PC-9 (cell line): ENCODE data around the gene SEC23IP. TPM values are rescaled to one million over a fixed set of nuclear protein-coding genes. Genes with fewer than 3 reads are reported as not detected.
"Not testable (repeated sequence)": the region's sequence is repeated elsewhere in the genome, so short reads cannot be mapped to it uniquely, and the experiment has no call there.

ENCODE experiments used
- BruUV-seq: library from RNA; stranded (reverse); fragments of 400-500 nt; replicated peaks from 2 replicates; lab custom pipeline; 2021; lab: Mats Ljungman, UMichigan
- CTCF ChIA-PET: fragments of 300-600 bp; sonication (Branson Sonifier 250); formaldehyde crosslinking; loops from one replicate; lab custom pipeline; 2022; ENCODE audit warnings: antibody characterized with exemption; lab: Charles Lee
- POLR2A ChIA-PET: fragments of 300-600 bp; sonication (Branson Sonifier 250); formaldehyde crosslinking; loops from one replicate; lab custom pipeline; 2022; ENCODE audit warnings: antibody characterized with exemption; ENCODE audit not compliant: unreplicated experiment; lab: Charles Lee
- DNase-seq, 2 experiments: peaks; one replicate each; pipeline versions ENCODE4 v3.0.0 to v3.0.0-alpha.2; 2015 to 2022; ENCODE audit warnings: mixed read lengths in 1 of 2
- H2AFZ ChIP-seq: fragments of 200-600 bp; sonication (generic); 2 replicates; pipeline ENCODE4 v1.8.1; 2017; ENCODE audit warnings: antibody characterized with exemption
- H3F3A ChIP-seq: fragments of 200-600 bp; sonication (generic); 2 replicates; pipeline ENCODE4 v1.8.1; 2017; ENCODE audit warnings: antibody characterized with exemption, mild to moderate bottlenecking, low read depth; ENCODE audit not compliant: insufficient read depth
- H3K27ac ChIP-seq: fragments of 200-600 bp; sonication (generic); 2 replicates; pipeline ENCODE4 v1.6.1; 2016; ENCODE audit warnings: mixed run types
- H3K27me3 ChIP-seq: fragments of 200-600 bp; sonication (generic); 2 replicates; pipeline ENCODE4 v1.6.1; 2016; ENCODE audit warnings: low read depth, mixed run types; ENCODE audit not compliant: insufficient read depth
- H3K36me3 ChIP-seq: fragments of 200-600 bp; sonication (generic); 2 replicates; pipeline ENCODE4 v1.6.1; 2016; ENCODE audit warnings: low read depth, mixed run types
- H3K4me1 ChIP-seq: fragments of 200-600 bp; sonication (generic); replicated peaks from 2 replicates; pipeline ENCODE4 v1.6.1; 2016; ENCODE audit warnings: mixed run types; ENCODE audit not compliant: insufficient read depth
- H3K4me2 ChIP-seq: fragments of 200-600 bp; sonication (generic); 2 replicates; pipeline ENCODE4 v1.6.1; 2017; ENCODE audit warnings: mixed run types
- H3K4me3 ChIP-seq: fragments of 200-600 bp; sonication (generic); 2 replicates; pipeline ENCODE4 v1.6.1; 2016; ENCODE audit warnings: mixed run types
- H3K79me2 ChIP-seq: fragments of 200-600 bp; sonication (generic); 2 replicates; pipeline ENCODE4 v1.6.1; 2017; ENCODE audit warnings: low read depth, mixed run types
- H3K9me2 ChIP-seq: fragments of 200-600 bp; sonication (generic); 2 replicates; pipeline ENCODE4 v1.8.1; 2017; ENCODE audit warnings: mild to moderate bottlenecking; ENCODE audit not compliant: insufficient read depth
- H3K9me3 ChIP-seq: fragments of 200-600 bp; sonication (generic); 2 replicates; pipeline ENCODE4 v1.8.1; 2016; ENCODE audit warnings: low read depth; ENCODE audit not compliant: insufficient read depth
- H4K20me1 ChIP-seq: fragments of 200-600 bp; sonication (generic); 2 replicates; pipeline ENCODE4 v1.8.1; 2017; ENCODE audit not compliant: insufficient read depth
- EZH2 ChIP-seq: fragments of 200-600 bp; sonication (generic); IDR thresholded peaks from 2 replicates; pipeline ENCODE4 v1.8.0; 2017; ENCODE audit warnings: antibody characterized with exemption, low read depth
- intact Hi-C: fragments of 100-400 bp; cut with micrococcal nuclease; formaldehyde crosslinking; loops from one replicate; pipeline ENCODE4 v1.10.0; 2022; ENCODE audit not compliant: unreplicated experiment
- total RNA-seq: library from RNA; stranded (reverse); gene quantifications from 2 replicates; pipeline ENCODE4 v1.2.3, GENCODE V29; 2021
- TF ChIP-seq, protein P1 (sequence below): fragments of 200-600 bp; sonication (generic); conservative IDR thresholded peaks from 2 replicates; pipeline ENCODE4 v1.6.1; 2017; ENCODE audit warnings: mixed run types, antibody characterized with exemption, mild to moderate bottlenecking, moderate library complexity

SEC23IP gene
- total RNA-seq, 1 experiment from 2014 or later = 33.2 TPM

DNA sequence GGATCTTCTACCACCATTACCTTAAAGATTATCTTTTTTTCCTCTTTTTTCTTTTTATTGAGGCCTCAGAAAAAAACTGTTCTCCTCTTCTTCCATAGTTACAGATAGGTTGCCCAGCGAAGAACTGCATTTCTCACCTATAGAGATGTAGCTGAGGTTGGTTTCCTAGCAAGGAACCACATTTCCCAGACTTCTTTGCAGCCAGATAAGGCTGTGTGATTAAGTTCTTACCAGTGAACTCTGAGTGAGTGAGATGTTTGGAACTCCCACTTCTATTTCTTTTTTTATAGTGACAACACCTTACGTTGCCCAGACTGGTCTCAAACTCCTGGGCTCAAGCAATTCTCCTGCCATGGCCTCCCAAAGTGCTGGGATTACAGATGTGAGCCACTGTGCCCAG is 14.0 kb upstream of the SEC23IP start:
- no peaks in the 10 kb centered on the region for H3K36me3 ChIP-seq
- TF ChIP-seq EZH2 = no peak
- TF ChIP-seq, protein P1, sequence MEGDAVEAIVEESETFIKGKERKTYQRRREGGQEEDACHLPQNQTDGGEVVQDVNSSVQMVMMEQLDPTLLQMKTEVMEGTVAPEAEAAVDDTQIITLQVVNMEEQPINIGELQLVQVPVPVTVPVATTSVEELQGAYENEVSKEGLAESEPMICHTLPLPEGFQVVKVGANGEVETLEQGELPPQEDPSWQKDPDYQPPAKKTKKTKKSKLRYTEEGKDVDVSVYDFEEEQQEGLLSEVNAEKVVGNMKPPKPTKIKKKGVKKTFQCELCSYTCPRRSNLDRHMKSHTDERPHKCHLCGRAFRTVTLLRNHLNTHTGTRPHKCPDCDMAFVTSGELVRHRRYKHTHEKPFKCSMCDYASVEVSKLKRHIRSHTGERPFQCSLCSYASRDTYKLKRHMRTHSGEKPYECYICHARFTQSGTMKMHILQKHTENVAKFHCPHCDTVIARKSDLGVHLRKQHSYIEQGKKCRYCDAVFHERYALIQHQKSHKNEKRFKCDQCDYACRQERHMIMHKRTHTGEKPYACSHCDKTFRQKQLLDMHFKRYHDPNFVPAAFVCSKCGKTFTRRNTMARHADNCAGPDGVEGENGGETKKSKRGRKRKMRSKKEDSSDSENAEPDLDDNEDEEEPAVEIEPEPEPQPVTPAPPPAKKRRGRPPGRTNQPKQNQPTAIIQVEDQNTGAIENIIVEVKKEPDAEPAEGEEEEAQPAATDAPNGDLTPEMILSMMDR = no peak
- H3K4me1 ChIP-seq = peaks cover 3% of the 10 kb centered on the region; the same call in 1 of the 2 replicates
- no peaks in the 10 kb centered on the region for H3K79me2 ChIP-seq
- H3K27me3 ChIP-seq = no peaks in the 10 kb centered on the region
- no peak overlapping the region for H3K4me3 ChIP-seq
- H3K27ac ChIP-seq = no peak overlapping the region
- ChIA-PET POLR2A (no interaction called here), CTCF (no interaction called here)
- H3F3A ChIP-seq = no peaks in the 10 kb centered on the region
- BruUV-seq = no TSS peak
- no peaks in the 10 kb centered on the region for H4K20me1 ChIP-seq
- intact Hi-C loops = no loop called here
- DNase-seq = no peak
- no peaks in the 10 kb centered on the region for H3K9me2 ChIP-seq
- no peak overlapping the region for H3K4me2 ChIP-seq
- no peaks in the 10 kb centered on the region for H3K9me3 ChIP-seq
- H2AFZ ChIP-seq = no peak overlapping the region

GRCh38 chr10:119883901-119884611 is 8.5 kb upstream of the SEC23IP start:
- H3K9me2 ChIP-seq, intact Hi-C loops, H3K4me2 ChIP-seq, H3K4me3 ChIP-seq, CTCF ChIA-PET, H3K27ac ChIP-seq, H3K27me3 ChIP-seq, H2AFZ ChIP-seq, BruUV-seq, H3K79me2 ChIP-seq, DNase-seq, H3K9me3 ChIP-seq, POLR2A ChIA-PET, H3K4me1 ChIP-seq, H3F3A ChIP-seq, H4K20me1 ChIP-seq, H3K36me3 ChIP-seq: not testable (repeated sequence)

DNA sequence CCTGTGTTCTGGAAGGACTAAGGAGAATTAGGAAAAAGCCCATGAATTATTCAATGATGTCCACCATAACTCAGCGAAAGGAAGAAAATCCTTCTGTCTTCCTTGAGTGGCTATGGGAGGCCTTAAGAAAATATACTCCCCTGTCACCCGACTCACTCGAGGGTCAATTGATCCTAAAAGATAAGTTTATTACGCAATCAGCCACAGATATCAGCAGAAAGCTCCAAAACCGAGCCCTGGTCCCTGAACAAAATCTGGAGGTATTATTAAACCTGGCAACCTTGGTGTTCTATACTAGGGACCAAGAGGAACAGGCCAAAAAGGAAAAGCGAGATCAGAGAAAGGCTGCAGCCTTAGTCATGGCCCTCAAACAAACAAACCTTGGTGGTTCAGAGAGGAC is 6.5 kb upstream of the SEC23IP start:
- POLR2A ChIA-PET, intact Hi-C loops, H3K4me3 ChIP-seq, BruUV-seq, H3K36me3 ChIP-seq, H3F3A ChIP-seq, H3K9me2 ChIP-seq, H3K27ac ChIP-seq, H2AFZ ChIP-seq, DNase-seq, H3K4me2 ChIP-seq, H3K79me2 ChIP-seq, CTCF ChIA-PET, H3K4me1 ChIP-seq, H3K27me3 ChIP-seq, H4K20me1 ChIP-seq, H3K9me3 ChIP-seq: not testable (repeated sequence)

DNA sequence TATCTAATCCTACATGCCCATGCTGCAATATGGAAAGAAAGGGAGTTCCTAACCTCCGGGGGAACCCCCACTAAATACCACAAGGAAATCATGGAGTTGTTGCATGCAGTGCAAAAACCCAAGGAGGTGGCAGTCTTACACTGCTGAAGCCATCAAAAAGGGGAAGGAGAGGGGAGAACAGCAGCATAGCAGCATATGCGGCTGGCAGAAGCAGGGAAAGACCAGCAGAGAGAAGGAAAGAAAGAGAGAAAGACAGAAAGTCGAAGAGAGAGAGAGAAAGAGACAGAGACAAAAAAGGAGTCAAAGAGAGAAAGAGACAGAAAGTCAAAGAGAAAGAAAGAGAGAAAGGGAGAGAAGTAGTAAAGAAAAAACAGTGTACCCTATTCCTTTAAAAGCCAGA is 3.8 kb upstream of the SEC23IP start:
- H3K9me3 ChIP-seq, BruUV-seq, CTCF ChIA-PET, H3K27me3 ChIP-seq, H3K4me3 ChIP-seq, H3F3A ChIP-seq, H3K36me3 ChIP-seq, H3K4me1 ChIP-seq, POLR2A ChIA-PET, H4K20me1 ChIP-seq, H3K9me2 ChIP-seq, H3K4me2 ChIP-seq, H3K27ac ChIP-seq, DNase-seq, intact Hi-C loops, H2AFZ ChIP-seq: not testable (repeated sequence)
- H3K79me2 ChIP-seq = peaks cover 12% of the 10 kb centered on the region

DNA sequence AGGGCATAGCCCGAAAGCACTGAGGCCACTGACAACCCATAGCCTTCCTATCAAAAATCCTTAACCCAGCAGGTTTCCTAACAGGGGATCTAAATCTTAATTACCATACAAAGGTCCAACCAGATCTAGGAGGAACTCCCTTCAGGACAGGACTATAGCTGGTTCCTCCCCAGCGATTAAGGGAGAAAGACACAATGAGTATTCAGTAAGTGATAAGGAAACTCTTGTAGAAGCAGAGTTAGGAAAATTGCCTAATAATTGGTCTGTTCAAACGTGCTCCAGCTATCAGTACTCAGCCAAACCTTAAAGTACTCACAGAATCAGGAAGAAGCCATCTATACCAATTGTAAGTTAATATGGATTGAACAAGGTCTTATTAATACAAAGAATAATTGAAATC is 3.3 kb upstream of the SEC23IP start:
- H4K20me1 ChIP-seq, H3K27me3 ChIP-seq, H3K27ac ChIP-seq, H3K4me3 ChIP-seq, CTCF ChIA-PET, H3K9me3 ChIP-seq, H2AFZ ChIP-seq, H3K4me2 ChIP-seq, DNase-seq, H3K9me2 ChIP-seq, H3F3A ChIP-seq, BruUV-seq, H3K36me3 ChIP-seq, POLR2A ChIA-PET, intact Hi-C loops: not testable (repeated sequence)
- Histone ChIP-seq H3K4me1 (peaks cover 12% of the 10 kb centered on the region; the same call in 1 of the 2 replicates), H3K79me2 (peaks cover 16% of the 10 kb centered on the region)

DNA sequence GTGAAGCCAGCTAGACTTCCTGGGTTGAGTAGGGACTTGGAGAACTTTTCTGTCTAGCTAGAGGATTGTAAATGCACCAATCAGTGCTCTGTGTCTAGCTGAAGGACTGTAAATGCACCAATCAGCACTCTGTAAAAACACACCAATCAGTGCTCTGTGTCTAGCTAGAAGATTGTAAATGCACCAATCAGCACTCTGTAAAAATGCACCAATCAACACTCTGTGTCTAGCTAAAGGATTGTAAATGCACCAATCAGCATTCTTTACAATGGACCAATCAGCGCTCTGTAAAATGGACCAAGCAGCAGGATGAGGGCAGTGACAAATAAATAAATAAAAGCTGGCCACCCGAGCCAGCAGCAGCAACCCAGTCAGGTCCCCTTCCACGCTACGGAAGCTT is 2.2 kb upstream of the SEC23IP start:
- H2AFZ ChIP-seq, H3K36me3 ChIP-seq, DNase-seq, H3K9me2 ChIP-seq, H3F3A ChIP-seq, H4K20me1 ChIP-seq, POLR2A ChIA-PET, BruUV-seq, H3K4me3 ChIP-seq, H3K27me3 ChIP-seq, H3K9me3 ChIP-seq, intact Hi-C loops, H3K27ac ChIP-seq, H3K4me2 ChIP-seq: not testable (repeated sequence)
- CTCF ChIA-PET = interaction anchor here (0.6 kb wide), 2 partner anchors 15 to 28 kb away, joined by 3 read pairs; no protein-coding TSS in a partner anchor
- Histone ChIP-seq H3K79me2 (peaks cover 27% of the 10 kb centered on the region), H3K4me1 (peaks cover 12% of the 10 kb centered on the region; the same call in 1 of the 2 replicates)
